Subcutaneous abdominal adipose tissue (tissue), 5 donors: Measurements from ENCODE around the gene EFNA3.

ENCODE experiments used
- H3K27ac ChIP-seq: one replicate; pipeline ENCODE4 v1.7.0; 2013; ENCODE audit warnings: low read depth, mild to moderate bottlenecking, inconsistent platforms, low read length, moderate library complexity
- H3K27me3 ChIP-seq, 5 donors: one replicate each; pipeline ENCODE4 v1.7.0; 2013; ENCODE audit warnings: low read length in 5 of 5, inconsistent platforms in 1 of 5; ENCODE audit not compliant: control insufficient read depth in 5 of 5, insufficient read depth in 4 of 5
- H3K36me3 ChIP-seq, 5 donors: one replicate each; pipeline ENCODE4 v1.7.0; 2013; ENCODE audit warnings: low read length in 5 of 5; ENCODE audit not compliant: control insufficient read depth in 5 of 5, insufficient read depth in 5 of 5
- H3K4me1 ChIP-seq, 5 donors: one replicate each; pipeline ENCODE4 v1.7.0; 2013; ENCODE audit warnings: low read length in 5 of 5, mild to moderate bottlenecking in 3 of 5, moderate library complexity in 1 of 5; ENCODE audit not compliant: control insufficient read depth in 5 of 5, insufficient read depth in 5 of 5
- H3K4me3 ChIP-seq, 5 donors: one replicate each; pipeline ENCODE4 v1.7.0; 2013; ENCODE audit warnings: low read length in 5 of 5, low read depth in 1 of 5
- H3K9ac ChIP-seq, 5 donors: one replicate each; pipeline ENCODE4 v1.7.0; 2013; ENCODE audit warnings: low read length in 5 of 5, mild to moderate bottlenecking in 4 of 5, moderate library complexity in 3 of 5
- H3K9me3 ChIP-seq, 5 donors: one replicate each; pipeline ENCODE4 v1.7.0; 2013; ENCODE audit warnings: low read length in 5 of 5; ENCODE audit not compliant: control insufficient read depth in 5 of 5
- donor health status: healthy.
- donor health status: healthy.
- donor health status: healthy.
- donor health status: healthy.
- donor health status: healthy.

The EFNA3 gene

DNA sequence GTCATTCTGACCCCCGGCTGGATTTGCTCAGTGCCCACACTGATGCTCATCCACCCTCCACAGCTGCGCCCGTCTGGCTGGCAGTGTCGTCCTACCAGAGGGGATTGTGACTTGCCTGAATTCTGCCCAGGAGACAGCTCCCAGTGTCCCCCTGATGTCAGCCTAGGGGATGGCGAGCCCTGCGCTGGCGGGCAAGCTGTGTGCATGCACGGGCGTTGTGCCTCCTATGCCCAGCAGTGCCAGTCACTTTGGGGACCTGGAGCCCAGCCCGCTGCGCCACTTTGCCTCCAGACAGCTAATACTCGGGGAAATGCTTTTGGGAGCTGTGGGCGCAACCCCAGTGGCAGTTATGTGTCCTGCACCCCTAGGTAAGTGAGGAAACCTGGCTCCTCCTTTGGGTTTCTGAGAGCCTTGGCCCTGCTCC is 20.8 kb upstream of the EFNA3 start:
- Histone ChIP-seq H3K9ac (no peak overlapping the region), H3K4me1 (peaks cover 4 to 37% (median 26%) of the 10 kb centered on the region in 5 donors), H3K36me3 (peaks cover 0 to 77% (median 70%) of the 10 kb centered on the region in 5 donors), H3K27me3 (no peaks in the 10 kb centered on the region), H3K27ac (no peak overlapping the region), H3K4me3 (no peak overlapping the region), H3K9me3 (no peaks in the 10 kb centered on the region)

DNA sequence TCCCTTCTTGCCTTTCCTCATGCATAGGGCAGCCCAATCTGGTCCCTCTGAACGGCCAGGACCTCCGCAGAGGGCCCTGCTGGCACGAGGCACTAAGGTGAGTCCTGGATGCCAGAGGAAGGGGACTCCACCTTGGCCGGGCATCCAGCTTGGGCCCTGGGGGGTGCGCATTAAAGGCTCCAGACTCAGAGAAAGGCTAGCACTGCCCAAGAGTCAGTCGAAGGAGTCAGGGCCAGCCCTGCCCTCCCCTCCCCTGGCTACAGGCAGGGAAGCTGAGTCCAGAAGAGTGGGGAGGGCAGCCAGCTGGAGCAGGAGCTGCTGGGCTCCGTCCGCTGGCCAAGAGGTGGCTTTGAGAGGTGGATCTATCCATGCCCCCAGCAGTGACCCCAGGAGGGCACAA is 17.9 kb upstream of the EFNA3 start:
- H3K27me3 ChIP-seq, result no peaks in the 10 kb centered on the region
- peaks cover 0 to 55% (median 51%) of the 10 kb centered on the region in 5 donors for H3K36me3 ChIP-seq
- H3K4me1 ChIP-seq, result peaks cover 7 to 44% (median 35%) of the 10 kb centered on the region in 5 donors
- no peaks in the 10 kb centered on the region for H3K9me3 ChIP-seq
- H3K27ac ChIP-seq, result no peak overlapping the region
- H3K4me3 ChIP-seq, result no peak overlapping the region
- no peak overlapping the region for H3K9ac ChIP-seq

DNA sequence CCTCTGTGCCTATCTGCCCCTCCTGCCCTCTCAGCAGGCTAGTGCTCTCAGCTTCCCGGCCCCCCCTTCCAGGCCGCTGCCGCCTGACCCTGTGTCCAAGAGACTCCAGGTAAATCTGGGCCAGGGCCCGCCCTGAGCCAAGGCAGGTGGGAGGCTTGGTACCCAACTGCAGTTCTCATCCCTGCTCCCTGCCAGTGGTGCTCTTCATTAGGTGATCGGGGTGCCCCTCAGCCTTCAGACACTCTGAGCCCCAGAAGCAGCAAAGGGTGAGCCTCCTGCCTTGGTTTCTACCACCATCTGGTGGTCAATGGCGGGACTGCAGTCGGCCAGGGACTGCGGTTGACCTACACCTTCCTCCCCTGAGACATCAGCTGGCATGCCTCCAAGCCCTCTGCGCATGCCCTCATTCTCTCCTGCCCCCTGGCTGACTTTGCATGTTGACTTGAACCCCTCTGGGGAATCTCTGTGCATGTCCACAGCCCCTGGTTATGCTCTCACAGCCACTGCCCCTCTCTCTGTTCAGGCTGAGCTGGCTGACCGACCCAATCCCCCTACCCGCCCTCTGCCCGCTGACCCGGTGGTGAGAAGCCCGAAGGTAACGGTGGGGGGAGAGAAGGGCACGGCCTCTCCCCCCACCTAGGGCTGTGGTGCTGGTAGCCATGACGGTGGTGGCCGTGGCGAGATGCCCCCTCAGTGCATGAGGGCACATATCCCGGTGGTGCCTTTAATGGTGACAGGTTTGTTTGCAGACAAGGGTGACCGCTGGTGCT is 17.1 kb upstream of the EFNA3 start:
- Histone ChIP-seq H3K27me3 (no peaks in the 10 kb centered on the region), H3K9ac (no peak overlapping the region), H3K27ac (no peak overlapping the region), H3K9me3 (no peaks in the 10 kb centered on the region), H3K36me3 (peaks cover 0 to 50% (median 44%) of the 10 kb centered on the region in 5 donors), H3K4me1 (peaks cover 7 to 44% (median 35%) of the 10 kb centered on the region in 5 donors), H3K4me3 (no peak overlapping the region)

- peak overlapping the region in 1 of 5 donors; percentile 87 for H3K4me3 ChIP-seq
- H3K27ac ChIP-seq, result no peak overlapping the region
- peaks cover 0 to 46% (median 40%) of the 10 kb centered on the region in 5 donors for H3K36me3 ChIP-seq
- peaks cover 7 to 44% (median 35%) of the 10 kb centered on the region in 5 donors for H3K4me1 ChIP-seq
- no peaks in the 10 kb centered on the region for H3K9me3 ChIP-seq
- no peaks in the 10 kb centered on the region for H3K27me3 ChIP-seq
- H3K9ac ChIP-seq, result no peak overlapping the region
These were observed 16.4 kb upstream of the EFNA3 start for GRCh38 chr1:155062151-155062686.

GRCh38 chr1:155062702-155063411 is 15.8 kb upstream of the EFNA3 start:
- H3K27ac ChIP-seq, result no peak overlapping the region
- H3K4me1 ChIP-seq, result peaks cover 7 to 44% (median 35%) of the 10 kb centered on the region in 5 donors
- H3K36me3 ChIP-seq, result peaks cover 0 to 40% (median 34%) of the 10 kb centered on the region in 5 donors
- H3K9ac ChIP-seq, result peak overlapping the region in 3 of 5 donors; percentile 39 to 74 (median 46)
- H3K9me3 ChIP-seq, result no peaks in the 10 kb centered on the region
- H3K27me3 ChIP-seq, result no peaks in the 10 kb centered on the region
- H3K4me3 ChIP-seq, result peak overlapping the region; percentile 65 to 89 (median 74)

- peak within 1 kb of the TSS in 4 of 5 donors; percentile 42 to 74 (median 46) for H3K9ac ChIP-seq
- H3K9me3 ChIP-seq, result no peaks in the 10 kb centered on the region
- peak within 1 kb of the TSS; percentile 65 to 89 (median 74) for H3K4me3 ChIP-seq
These were observed 15.0 kb upstream of the EFNA3 start, which contains the start of gene EFNA4 for GRCh38 chr1:155063550-155064110. Gene EFNA4 (plus strand): TSS chr1:155063740. CDS start chr1:155063824, 84 bp downstream.

GRCh38 chr1:155064111-155064831 is 14.4 kb upstream of the EFNA3 start:
- no peaks in the 10 kb centered on the region for H3K27me3 ChIP-seq
- H3K4me3 ChIP-seq, result peak overlapping the region; percentile 51 to 89 (median 71)
- peaks cover 0 to 31% (median 25%) of the 10 kb centered on the region in 5 donors for H3K36me3 ChIP-seq
- no peaks in the 10 kb centered on the region for H3K9me3 ChIP-seq
- H3K9ac ChIP-seq, result peak overlapping the region in 4 of 5 donors; percentile 23 to 68 (median 36)
- peaks cover 7 to 44% (median 35%) of the 10 kb centered on the region in 5 donors for H3K4me1 ChIP-seq
- H3K27ac ChIP-seq, result no peak overlapping the region

More at GRCh38 chr1:155063550-155064110, 15.0 kb upstream of the EFNA3 start, which contains the start of gene EFNA4:
- no peak within 1 kb of the TSS for H3K27ac ChIP-seq
- peaks cover 7 to 44% (median 35%) of the 10 kb centered on the region in 5 donors for H3K4me1 ChIP-seq
- H3K27me3 ChIP-seq, result no peaks in the 10 kb centered on the region
- peaks cover 0 to 32% (median 26%) of the 10 kb centered on the region in 5 donors for H3K36me3 ChIP-seq

DNA sequence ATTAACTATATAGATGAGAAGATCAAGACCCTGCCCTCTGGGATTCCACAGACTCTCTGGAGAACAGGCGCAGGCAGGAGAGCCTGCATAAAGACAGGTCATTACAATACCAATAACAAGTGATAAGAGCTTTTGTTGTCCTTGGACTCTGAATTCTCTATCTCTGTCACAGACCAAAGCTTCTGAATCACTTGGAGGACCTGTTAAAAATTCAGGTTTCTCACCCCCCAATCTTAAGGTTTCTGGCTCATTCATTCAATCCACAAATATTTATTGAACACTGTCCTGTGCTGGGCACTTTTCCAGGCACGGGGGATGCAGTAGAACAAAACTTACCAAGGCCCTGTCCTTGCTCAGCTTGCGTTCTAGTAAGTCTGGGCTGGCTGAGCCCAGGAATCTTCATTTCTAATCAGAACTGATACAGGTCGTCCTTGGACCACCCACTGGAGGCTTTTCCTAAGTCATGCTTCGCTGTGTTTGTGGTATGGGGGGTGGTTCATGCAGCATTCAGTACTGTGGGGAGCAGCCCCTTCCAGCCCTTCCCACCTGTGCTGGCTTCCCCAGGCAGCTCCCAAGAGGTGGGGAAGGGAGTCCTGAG is 13.7 kb upstream of the EFNA3 start:
- Histone ChIP-seq H3K9ac (no peak overlapping the region), H3K36me3 (peaks cover 0 to 27% (median 18%) of the 10 kb centered on the region in 5 donors), H3K4me3 (no peak overlapping the region), H3K4me1 (peaks cover 7 to 44% (median 35%) of the 10 kb centered on the region in 5 donors), H3K9me3 (no peaks in the 10 kb centered on the region), H3K27me3 (no peaks in the 10 kb centered on the region), H3K27ac (no peak overlapping the region)

GRCh38 chr1:155066777-155067176 is 11.9 kb upstream of the EFNA3 start:
- no peak overlapping the region for H3K4me3 ChIP-seq
- no peak overlapping the region for H3K9ac ChIP-seq
- peaks cover 4 to 47% (median 39%) of the 10 kb centered on the region in 5 donors for H3K4me1 ChIP-seq
- no peaks in the 10 kb centered on the region for H3K27me3 ChIP-seq
- no peak overlapping the region for H3K27ac ChIP-seq
- no peaks in the 10 kb centered on the region for H3K9me3 ChIP-seq
- peaks cover 0 to 14% (median 4%) of the 10 kb centered on the region in 5 donors for H3K36me3 ChIP-seq
